EL (cell line): ENCODE measurements around the gene PAX3.
A peak's percentile ranks its signal among the peaks of the same experiment; 100 is the strongest.

ENCODE experiments used
- DNase-seq: peaks from one replicate; pipeline ENCODE4 v3.0.0-alpha.2; 2016

PAX3 gene

DNA sequence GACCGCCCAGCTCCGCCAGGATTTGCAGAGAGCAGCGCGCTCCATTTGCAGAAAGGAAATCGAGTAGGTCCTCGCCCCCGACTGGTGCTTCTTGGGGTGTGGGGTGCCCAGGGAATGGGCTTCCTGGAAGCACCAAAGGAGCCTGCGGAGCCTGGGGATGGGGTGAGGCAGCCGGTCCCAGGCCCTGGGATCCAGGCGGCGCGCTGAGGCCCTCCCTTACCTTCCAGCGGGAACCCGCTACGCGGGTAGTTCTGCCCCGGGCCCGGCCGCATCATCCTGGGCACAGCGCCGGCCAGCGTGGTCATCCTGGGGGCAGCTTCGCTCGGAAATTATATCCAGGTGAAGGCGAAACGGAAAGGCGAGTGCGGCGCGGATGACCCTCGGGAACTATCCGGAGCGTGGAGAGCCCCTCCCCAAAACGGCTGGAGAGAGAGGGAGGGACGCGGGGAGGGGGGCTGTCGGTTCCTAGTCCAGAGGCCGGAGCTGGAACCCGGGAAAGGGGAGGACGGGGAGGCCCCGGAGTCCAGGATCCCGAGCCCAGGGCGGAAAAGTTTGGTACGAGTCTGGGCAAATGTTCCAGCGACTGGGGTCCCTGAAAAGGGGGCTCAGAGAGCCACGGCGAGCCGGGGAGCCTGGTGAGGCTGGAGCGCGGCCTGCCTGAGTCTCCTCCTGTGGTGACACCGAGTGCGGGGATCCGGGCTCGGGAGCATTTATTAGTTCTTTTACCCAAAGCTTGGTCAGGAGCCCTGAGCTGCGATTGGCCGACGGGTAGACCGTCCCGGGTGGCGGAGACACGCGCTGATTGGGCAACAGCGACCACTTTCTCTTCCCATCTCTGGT is at the start of gene PAX3:
Gene PAX3, minus strand, starts transcription at position 688 of the 840 bp plus-strand sequence. Its CDS starts 383 bp downstream, at position 305.
- peak; percentile 95 for DNase-seq

DNA sequence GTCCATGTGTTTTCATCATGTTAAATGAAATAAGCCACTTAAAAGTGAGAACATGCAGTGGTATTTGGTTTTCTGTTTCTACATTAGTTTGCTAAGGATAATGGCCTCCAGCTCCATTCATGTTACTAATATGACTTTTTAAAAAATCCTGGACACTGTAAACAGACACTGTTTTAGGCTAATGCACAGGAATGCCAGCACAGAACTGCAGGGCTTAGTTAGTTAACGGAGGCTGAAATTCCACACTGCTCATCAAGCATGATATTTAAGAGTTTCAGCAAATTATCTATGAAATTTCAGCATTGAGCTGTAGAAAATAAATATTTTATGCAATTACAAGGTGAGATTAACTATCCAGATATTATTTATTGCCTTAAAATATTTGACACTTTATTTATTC is 42.5 kb upstream of the PAX3 start:
- no peak for DNase-seq

DNA sequence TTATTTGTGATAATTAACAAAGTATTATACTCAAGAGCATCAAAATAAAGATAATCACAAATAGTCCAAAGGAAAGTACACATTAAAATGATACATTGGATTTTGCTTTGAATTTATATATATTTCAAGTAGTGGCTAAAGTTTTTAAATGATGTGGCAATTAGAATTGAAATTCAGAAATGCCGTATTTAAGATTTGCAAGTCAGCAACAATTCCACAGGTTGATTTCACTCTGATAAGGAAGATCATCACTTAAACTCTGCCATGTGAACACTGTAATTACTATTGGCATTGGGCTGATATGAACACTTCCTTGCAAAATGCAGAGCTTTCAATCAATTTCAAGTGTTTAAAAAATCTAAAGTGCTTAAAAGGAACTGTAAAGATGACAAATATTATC is 39.6 kb upstream of the PAX3 start:
- no peak for DNase-seq

DNA sequence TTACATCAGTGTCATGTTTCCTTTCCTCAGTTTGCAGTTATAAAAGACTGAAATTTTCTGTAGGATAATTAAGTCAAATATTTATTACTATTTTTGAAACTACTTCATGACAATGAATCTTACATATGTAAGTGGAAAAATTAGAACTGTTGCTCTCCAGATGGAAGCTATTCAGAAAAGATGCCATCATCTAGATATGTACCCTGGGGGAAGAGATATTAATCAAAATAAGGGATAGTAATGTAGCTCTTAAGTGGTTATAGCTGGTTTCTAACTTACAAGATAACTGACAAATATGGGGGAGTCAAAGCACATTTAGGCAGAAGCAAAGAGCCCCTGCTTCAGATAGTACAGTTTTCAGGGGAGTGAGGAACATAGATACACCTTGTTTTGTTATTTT is 38.1 kb upstream of the PAX3 start:
- no peak for DNase-seq

DNA sequence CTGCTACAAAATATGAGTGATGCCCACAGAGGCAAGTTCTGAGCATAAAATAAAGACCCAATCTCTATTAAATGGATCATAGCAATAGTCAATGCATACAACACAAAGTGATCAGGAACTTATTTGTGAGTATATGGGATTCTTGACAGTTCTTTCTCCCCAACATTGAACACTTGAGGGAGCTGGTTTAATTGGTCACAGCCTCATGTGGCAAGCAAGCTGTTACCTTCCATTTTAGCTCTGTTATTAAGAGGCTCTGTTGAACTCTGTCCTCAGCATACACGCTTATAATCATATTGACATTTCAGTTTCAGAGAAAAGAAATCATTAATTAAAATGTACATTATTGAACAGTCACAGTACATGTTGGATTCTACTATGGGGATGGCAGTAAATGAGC is 37.6 kb upstream of the PAX3 start:
- no peak for DNase-seq

DNA sequence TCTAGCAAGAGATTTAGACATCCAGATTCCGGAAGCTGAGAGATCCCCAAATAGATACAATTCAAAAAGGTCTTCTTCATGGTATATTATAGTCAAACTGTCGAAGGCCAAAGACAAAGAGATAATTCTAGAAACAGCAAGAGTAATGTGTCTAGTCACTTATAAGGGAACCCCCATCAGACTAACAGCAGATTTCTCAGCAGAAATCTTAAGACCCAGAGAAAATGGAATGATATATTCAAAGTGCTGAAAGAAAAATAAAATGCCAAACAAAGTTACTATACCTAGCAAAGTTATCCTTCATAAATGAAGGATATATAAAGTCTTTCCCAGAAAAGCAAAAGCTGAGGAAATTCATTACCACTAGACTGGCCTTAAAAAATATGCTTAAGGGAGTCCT is 36.1 kb upstream of the PAX3 start:
- DNase-seq, result no peak

DNA sequence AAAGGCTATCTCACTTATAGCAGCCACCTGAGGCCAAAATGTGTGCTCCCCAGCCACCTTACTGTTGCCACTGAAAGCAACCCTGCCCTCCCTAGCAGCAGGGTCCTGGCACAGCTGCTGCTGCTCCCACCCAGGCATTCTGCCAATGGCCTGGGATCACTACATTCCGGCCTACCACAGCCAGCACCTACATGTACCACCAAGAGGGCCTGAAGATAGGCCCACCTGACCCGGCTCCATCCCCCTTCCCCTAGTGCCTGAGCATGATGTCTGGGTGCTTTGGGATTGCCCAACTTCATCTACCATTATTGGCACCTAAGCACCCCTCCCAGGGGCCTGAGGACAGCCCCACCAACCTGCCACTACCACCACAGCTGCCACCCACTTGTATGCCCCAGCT is 34.6 kb upstream of the PAX3 start:
- no peak for DNase-seq

DNA sequence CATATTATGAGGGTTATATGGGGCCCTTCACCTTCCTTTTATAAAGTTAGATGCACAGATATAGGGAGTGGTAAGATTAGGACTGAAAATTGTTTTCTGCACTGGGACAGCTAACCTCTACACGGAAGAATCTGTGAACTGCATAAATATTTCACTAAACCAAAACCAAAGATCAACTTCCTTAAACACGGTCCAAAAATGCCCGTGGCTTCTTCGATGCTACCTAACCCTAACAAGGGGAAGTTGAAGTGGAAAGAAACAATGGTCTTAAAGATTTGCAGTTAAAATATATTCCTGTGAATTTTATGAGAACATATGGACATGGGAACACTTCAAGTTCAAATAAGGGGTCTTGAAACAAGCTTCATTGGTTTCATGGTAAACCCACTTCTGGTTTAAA is 33.3 kb upstream of the PAX3 start:
- no peak for DNase-seq

DNA sequence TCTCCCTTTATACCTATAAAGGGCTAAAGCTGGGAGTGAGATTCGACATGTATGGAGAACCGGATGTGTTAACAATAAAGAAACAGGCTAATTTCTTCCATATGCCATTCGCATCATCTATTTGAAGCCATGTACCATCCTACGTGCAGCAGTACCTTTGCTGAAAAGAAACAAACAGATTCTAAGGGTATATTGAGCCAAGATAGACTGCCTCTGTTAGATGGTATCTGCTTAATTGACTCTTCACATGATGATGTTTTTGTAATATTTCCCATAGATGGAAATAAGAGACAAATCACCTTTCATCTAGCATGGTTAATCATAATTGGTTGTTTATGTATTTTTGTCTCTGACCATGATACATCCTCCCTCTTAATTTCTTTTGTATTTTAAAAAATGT is 32.1 kb upstream of the PAX3 start:
- DNase-seq, result no peak

DNA sequence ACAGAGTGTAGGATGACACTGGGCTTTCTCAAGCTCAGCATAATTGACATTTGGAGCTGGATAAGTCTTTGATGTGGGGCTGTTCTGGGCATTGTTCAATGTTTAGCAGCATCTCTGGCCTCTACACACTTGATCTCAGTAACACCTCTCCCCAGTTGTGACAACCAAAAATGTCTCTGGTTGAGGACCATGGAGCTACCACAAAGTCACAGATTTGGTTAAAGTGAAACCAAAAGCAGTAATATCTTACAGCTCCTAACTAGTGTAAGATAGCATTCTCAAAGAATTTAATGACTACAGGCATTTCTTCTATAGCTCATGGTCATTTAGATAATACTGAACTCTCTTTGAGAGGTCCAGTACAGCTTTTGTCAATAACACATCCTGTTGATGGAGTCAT is 23.4 kb upstream of the PAX3 start:
- DNase-seq, result no peak

DNA sequence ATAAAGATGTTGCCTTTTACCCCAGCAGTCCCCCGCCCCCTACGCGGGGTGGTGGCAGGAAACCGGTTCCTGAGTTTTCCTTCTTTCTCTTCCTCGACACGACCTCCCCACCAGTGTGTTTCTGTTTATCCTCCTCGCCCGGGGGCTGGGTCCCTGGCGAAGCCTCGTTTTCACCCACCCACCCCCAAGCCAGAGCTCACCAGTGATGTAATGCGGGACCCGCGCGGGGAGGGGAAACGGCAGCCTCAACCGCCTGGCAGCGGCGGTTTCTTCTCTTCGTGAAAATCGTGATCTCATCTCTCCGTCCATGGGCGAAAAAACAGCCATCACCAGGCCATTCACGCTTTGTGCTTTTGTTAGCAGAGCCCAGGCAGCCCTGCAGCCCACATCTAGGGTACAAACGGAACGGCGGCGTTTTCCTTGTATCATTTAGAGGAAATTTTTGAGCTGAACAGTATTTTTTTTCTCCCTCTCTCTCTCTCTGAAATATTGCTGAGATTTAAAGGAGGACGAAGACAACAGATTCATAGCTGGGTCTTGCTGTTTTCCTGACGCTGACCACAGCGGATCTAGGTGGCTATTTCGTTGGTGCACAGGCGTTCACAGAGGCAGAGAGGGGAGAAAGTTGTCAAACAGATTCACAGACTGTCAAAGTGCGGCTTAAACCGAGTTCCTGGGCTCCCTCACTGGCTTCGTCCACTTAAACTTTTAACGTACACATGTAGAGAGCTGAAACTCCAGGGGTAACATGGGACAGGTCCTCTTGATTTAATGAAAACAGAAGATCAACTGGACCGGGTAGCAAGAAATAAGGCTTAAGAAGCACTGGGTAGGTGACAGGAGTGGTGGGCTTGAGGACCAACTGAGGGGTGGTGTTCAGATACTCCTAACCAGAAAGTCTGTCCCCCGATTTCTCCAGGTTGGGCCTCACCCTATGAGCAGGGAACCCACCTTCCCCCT is 21.9 kb upstream of the PAX3 start:
- peak; percentile 39 for DNase-seq

DNA sequence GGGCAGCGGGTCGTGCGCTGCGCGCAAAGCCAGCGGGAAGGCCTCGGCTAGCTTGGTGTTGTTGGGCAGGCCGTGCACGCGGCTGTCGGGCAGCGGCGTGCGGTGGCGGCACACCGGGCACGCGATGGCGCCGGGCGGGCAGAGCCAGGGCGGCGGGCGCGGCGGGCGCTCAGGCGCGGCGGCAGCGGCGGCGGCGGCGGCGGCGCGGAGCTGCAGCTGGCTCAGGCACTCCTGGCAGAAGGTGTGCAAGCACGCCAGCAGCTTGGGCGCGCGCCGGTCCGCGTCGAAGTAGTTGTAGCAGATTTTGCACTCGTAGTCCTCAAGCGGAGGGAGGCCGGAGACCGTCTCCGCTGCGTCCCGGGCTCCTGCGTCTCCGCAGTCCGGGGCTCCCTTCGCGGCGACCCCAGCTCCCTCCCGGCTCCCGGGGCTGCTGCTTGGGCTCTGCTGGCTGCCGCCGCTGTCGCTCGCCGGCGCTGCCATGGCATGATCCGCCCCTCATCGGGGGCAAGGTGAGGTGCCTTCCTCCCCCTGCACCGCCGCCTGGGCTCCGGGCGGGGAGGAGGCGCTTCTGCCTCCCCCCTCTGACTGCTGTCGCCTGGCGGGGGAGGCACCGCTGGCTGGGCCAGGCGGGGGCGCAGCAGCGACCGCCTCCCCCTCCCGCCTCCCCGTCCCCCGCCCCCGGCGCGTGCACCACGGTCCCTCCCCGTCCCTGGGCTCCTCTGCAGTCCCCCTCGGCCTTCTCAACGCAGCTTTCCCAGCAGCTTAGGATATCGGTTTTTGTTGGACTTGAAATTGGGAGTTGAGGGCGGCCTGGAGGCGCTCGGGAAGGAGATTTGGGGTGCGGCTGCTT is 21.0 kb upstream of the PAX3 start:
- DNase-seq, result peak; percentile 28

DNA sequence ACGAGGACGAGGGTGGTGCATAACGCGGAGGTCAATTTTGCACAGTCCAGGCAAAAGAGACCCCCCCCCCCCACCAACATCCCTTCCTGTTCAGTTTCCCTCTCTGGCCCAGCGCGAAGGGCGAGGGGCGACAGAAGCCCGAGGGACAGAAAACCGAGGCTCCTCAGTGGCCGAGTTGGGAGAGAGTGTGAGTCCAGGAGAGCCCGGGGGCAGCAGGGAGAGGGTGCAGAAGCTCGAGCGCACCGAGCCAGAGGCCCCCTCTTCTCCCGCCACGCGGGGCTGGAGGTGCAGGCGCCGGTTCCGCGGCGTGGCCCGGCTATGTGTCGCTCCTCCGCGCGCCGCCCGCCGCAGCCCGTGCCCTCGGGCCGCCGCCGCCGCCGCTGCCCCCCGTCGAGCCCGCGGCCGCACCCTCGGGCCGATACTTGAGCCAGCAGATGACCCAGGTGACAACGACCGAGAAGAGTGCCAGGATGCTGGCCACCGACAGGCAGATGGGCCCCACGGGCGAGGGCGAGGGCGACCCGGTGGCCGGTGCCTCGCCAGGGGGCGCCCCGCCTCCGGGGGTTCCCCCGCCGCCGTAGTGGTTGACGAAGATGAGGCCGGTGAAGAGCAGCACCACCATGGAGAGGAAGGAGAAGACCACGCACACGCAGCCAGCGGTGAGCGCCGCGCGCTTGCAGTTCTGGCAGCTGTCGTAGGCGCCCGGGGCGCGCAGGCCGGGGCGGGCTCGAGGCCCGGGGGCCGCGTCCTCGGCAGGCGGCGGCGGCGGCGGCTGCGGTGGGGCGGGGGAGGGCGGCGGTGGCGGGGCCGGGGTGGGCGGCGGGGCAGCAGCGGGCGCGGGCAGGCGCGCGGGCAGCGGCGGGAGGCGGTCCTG is 20.2 kb upstream of the PAX3 start:
- peak; percentile 60 for DNase-seq

DNA sequence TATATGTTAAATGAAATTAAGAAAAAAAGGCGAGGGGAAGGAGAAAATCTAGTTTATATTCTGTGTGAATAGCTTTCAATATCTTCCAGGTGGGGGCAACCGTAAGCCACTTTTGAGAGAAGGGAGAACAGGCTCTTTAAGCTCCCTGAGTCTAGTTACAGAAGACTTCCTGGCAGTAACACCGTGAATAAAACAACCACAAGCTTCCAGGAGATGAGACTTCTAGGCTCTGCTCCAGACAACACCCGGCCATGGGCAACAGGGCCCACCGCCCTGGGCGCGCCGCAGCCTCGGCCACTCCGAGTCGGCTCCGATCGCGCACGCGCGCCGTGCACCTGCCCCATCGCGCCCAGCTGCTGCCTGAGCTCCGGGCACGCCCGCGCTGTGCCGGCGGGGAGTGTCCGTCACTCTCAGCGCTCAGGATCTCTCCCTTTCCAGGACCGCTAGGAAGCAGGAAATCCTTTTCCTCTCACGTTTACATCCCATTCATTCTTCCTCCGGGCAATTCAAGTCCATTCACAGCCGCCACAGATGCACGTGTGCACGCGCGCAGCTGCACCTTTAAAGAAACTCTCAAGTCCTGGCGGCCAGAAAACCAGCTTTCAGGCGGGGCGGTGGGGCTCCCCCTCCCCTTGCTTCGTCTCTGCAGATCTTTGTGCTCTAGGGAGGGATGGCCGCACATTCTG is 19.4 kb upstream of the PAX3 start:
- peak; percentile 76 for DNase-seq

DNA sequence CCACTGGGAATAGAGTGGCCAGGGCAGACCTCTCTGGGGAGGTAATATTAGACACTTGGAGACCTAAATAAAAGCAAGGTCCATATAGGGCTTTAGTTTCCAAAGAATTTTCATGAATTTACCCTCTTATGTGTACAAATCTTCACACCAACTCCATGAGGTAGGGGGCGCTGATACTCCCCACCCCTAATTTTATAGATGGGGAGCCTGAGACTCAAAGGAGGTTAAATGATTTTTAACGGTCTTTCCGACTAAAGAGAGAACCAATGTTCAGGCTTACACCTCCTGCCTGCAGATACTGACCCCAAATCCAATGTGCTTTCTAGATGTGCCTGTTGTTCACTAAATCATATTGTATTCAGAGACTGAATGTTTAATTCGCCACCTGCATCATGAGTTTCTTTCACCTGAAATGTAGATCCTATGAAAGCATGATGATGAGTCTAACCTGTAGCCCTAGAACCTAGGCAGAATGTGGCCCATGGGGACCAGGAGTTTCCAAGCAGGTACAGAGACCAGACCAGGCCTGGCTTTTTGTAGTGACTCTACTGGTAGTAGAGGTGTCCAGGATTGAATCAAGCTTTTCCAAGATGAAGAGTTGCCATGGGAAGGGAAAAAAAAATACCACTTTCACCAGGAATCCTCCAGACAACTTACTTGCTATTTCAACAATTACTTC is 16.8 kb upstream of the PAX3 start:
- DNase-seq, result no peak

DNA sequence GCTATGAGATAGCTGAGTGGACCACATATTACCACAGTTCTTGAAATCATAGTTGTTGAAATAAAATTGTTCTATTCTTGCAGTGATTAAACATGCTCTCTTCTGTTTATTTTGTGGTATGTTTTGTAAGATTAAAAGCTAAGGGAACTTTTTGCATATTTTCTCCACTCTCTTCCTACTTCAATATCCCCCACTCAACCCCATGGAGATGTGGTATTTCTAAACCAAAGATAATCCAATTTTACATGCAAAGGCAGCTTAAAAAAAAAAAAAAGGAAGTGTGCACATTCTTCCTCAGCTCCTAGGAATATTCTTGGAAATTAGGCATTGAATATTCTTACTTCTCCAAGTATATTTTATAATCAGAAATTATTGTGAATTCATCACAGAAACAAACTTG is 15.0 kb upstream of the PAX3 start:
- no peak for DNase-seq

DNA sequence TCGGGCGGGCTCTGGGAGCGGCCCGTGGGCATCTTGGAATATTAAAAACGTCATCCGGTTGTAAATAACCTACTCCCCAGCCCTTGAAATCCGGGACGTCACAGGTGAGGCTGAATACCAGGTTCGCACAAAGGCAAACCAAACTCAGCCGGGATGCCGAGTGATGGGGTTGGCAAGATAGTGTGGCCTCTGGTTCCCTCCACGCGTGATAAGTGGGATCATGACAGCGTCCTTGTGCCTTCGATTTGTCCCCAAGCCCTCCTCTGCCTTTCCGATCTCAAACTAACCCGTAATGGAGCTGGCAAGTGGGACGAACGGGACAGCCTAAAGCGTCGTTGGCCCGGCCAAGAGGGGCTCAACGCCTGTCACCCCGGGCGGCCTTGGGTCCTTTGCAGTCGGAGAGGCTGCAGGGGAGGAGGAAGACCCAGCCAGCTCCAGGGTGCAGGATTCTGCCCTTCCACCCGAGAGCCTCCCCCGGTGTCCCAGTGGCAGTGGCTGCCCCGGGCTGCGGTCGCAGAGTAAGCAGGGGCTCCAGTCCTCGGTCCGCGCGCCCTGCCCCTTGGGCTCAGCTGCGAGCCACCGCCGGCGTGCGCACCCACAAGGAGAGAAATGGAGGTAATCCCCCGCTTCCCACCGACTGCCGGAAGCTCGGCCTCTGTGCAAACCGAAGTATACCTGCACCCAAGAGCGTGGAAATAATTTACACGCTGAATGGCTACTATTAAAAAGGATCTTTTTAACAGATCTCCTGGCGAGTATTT is 13.4 kb upstream of the PAX3 start:
- no peak for DNase-seq

DNA sequence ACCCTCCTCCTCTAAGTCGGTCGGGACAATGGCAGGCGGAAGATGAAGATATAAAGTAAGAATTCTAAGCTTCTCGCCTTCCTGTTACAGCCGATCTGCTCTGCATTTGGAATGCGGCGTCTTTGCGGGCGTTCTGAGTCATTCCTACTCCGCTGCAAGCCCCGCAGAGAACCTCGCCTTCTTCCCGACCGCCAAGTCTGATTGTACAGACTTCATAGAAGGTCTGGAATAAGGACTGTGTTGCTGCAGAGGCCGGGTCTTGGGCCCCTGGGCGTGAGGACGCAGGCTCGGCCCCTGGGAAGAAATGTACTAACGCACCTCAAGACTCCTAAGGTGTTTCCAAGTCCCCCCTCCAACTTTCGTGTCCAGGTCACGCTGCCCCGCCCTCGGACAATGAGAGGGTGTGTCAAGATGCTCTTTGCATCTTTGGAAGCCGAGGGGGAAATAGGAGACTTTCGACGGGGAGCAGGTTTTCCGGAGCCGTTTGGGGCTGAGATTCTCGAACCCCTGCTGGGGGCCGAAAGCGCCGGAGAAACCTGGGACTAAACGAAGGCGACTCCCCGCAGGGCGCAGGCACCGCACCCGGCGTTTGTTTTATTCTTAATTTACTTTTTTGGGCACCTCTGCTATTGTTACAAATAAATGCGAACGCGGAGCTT is 12.7 kb upstream of the PAX3 start:
- DNase-seq, result peak; percentile 58

DNA sequence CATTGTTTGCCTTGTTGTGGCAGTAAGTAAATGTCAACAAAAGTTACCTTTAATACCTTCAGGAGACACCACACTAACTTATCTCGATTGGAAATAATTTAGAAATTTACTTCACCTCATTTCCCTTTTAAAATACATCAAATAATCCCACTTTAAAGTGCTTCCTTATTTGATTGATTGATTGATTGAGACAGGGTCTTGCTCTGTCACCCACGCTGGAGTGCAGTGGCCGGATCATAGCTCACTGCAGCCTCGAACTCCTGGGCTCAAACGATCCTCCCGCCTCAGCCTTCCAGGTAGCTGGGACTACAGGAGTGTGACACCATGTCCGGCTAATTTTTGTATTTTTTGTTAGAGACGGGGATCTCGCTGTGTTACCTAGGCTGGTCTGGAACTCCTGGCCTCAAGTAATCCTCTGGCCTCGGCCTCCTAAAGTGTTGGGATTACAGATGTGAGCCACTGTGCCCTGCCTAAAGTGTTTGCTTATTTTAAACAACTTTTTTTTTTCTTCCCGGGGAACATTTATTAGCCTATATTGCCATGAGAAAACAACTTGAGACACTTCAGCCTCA is 12.0 kb upstream of the PAX3 start:
- DNase-seq, result no peak
